H1 (cell line): ENCODE results near the gene S1PR1.

Source experiments
- ATF2 ChIP-seq: IDR thresholded peaks from 2 replicates; pipeline ENCODE4 v1.6.1; 2012; ENCODE audit warnings: low read length, inconsistent platforms
- MAX ChIP-seq: IDR thresholded peaks from 2 replicates; pipeline ENCODE4 v1.6.1; 2012; ENCODE audit warnings: inconsistent platforms
- POLR2AphosphoS5 ChIP-seq: IDR thresholded peaks from 2 replicates; pipeline ENCODE4 v1.6.1; 2011; ENCODE audit warnings: low read depth, low read length
- POU5F1 ChIP-seq: IDR thresholded peaks from 2 replicates; pipeline ENCODE4 v1.6.1; 2011; ENCODE audit warnings: low read depth, mild to moderate bottlenecking, low read length, moderate library complexity
- RAD21 ChIP-seq, 2 experiments: IDR thresholded peaks in 1 of 2; conservative IDR thresholded peaks in 1 of 2; 2 replicates each; pipeline ENCODE4 v1.6.1; 2011; ENCODE audit warnings: low read depth in 2 of 2, low read length in 2 of 2, improper control_type of control experiment in 1 of 2, inconsistent platforms in 1 of 2, mild to moderate bottlenecking in 1 of 2, moderate library complexity in 1 of 2
- SIN3A ChIP-seq, 2 experiments: IDR thresholded peaks in 1 of 2; conservative IDR thresholded peaks in 1 of 2; 2 replicates each; pipeline ENCODE4 v1.6.1; 2011 to 2012; ENCODE audit warnings: low read length in 2 of 2, improper control_type of control experiment in 1 of 2, low read depth in 1 of 2, mild to moderate bottlenecking in 1 of 2
- TBP ChIP-seq: IDR thresholded peaks from 2 replicates; pipeline ENCODE4 v1.6.1; 2011; ENCODE audit warnings: low read depth, low read length, improper control_type of control experiment
- TEAD4 ChIP-seq: IDR thresholded peaks from 2 replicates; pipeline ENCODE4 v1.6.1; 2012; ENCODE audit warnings: low read depth, low read length, inconsistent platforms, mixed read lengths
- ZNF274 ChIP-seq: IDR thresholded peaks from 2 replicates; pipeline ENCODE4 v1.7.0; 2012; ENCODE audit warnings: low read length, borderline replicate concordance; ENCODE audit errors: extremely low read depth
- TF ChIP-seq, protein P1 (sequence below), 3 experiments: IDR thresholded peaks; 1 replicate in 2 of 3; 2 replicates in 1 of 3; pipeline versions ENCODE4 v1.5.1 to v1.6.1; 2011; ENCODE audit warnings: low read length in 3 of 3, mild to moderate bottlenecking in 3 of 3, inconsistent platforms in 2 of 3, low read depth in 1 of 3, moderate library complexity in 1 of 3; ENCODE audit not compliant: insufficient read depth in 1 of 3; ENCODE audit errors: control extremely low read depth in 1 of 3
- TF ChIP-seq, protein P2 (sequence below): IDR thresholded peaks from 2 replicates; pipeline ENCODE4 v1.6.1; 2011; ENCODE audit warnings: low read depth, mild to moderate bottlenecking, low read length; ENCODE audit not compliant: insufficient read depth
- TF ChIP-seq, protein P3 (sequence below): IDR thresholded peaks from 2 replicates; pipeline ENCODE4 v1.6.1; 2011; ENCODE audit warnings: low read length, improper control_type of control experiment

GRCh38 chr1:101242324-101243050 is 5.7 kb downstream of the S1PR1 start:
- TF ChIP-seq SIN3A (conservative IDR thresholded peaks at IDR 0.05 in 1 of 2, IDR thresholded peaks at IDR 0.05 in 1 of 2; ENCODE audit: low read depth in 1 of 2, low read length in 2 of 2) (no peak), TEAD4 (no peak), POLR2AphosphoS5 (no peak), ZNF274 (no peak), MAX (no peak), TBP (no peak), POU5F1 (no peak), RAD21 (IDR thresholded peaks at IDR 0.05 in 1 of 2, conservative IDR thresholded peaks at IDR 0.05 in 1 of 2; ENCODE audit: low read depth in 2 of 2, low read length in 2 of 2) (no peak), ATF2 (no peak)
- TF ChIP-seq, protein P1, sequence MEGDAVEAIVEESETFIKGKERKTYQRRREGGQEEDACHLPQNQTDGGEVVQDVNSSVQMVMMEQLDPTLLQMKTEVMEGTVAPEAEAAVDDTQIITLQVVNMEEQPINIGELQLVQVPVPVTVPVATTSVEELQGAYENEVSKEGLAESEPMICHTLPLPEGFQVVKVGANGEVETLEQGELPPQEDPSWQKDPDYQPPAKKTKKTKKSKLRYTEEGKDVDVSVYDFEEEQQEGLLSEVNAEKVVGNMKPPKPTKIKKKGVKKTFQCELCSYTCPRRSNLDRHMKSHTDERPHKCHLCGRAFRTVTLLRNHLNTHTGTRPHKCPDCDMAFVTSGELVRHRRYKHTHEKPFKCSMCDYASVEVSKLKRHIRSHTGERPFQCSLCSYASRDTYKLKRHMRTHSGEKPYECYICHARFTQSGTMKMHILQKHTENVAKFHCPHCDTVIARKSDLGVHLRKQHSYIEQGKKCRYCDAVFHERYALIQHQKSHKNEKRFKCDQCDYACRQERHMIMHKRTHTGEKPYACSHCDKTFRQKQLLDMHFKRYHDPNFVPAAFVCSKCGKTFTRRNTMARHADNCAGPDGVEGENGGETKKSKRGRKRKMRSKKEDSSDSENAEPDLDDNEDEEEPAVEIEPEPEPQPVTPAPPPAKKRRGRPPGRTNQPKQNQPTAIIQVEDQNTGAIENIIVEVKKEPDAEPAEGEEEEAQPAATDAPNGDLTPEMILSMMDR (IDR thresholded peaks at IDR 0.05; ENCODE audit: control extremely low read depth in 1 of 3, insufficient read depth in 1 of 3, low read depth in 1 of 3, low read length in 3 of 3): no peak
- TF ChIP-seq, protein P2, sequence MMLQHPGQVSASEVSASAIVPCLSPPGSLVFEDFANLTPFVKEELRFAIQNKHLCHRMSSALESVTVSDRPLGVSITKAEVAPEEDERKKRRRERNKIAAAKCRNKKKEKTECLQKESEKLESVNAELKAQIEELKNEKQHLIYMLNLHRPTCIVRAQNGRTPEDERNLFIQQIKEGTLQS: no peak
- TF ChIP-seq, protein P3, sequence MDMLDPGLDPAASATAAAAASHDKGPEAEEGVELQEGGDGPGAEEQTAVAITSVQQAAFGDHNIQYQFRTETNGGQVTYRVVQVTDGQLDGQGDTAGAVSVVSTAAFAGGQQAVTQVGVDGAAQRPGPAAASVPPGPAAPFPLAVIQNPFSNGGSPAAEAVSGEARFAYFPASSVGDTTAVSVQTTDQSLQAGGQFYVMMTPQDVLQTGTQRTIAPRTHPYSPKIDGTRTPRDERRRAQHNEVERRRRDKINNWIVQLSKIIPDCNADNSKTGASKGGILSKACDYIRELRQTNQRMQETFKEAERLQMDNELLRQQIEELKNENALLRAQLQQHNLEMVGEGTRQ: no peak
